H1 (cell line): ENCODE results near the gene PPP3CB. TPM values are rescaled to one million over a fixed set of nuclear protein-coding genes. Genes with fewer than 3 reads are reported as not detected.

Source experiments
- BCL11A ChIP-seq, 2 experiments: IDR thresholded peaks; one replicate each; pipeline ENCODE4 v1.6.1; 2011; ENCODE audit warnings: low read depth in 2 of 2, low read length in 2 of 2, mild to moderate bottlenecking in 2 of 2
- CHD7 ChIP-seq: fragments of 300-600 bp; sonication (generic); IDR thresholded peaks from 2 replicates; pipeline ENCODE4 v1.7.1; 2012; ENCODE audit warnings: low read length, moderate library complexity, mild to moderate bottlenecking, inconsistent platforms; ENCODE audit not compliant: insufficient replicate concordance
- CTBP2 ChIP-seq: IDR thresholded peaks from 2 replicates; pipeline ENCODE4 v1.7.0; 2011; ENCODE audit warnings: borderline replicate concordance, mild to moderate bottlenecking, moderate library complexity, mixed read lengths, low read length; ENCODE audit not compliant: insufficient read depth, insufficient read length
- HDAC6 ChIP-seq: IDR thresholded peaks from one replicate; pipeline ENCODE4 v1.7.1; 2012; ENCODE audit warnings: low read depth, mild to moderate bottlenecking, inconsistent platforms, low read length, moderate library complexity
- MAFK ChIP-seq: IDR thresholded peaks from 2 replicates; pipeline ENCODE4 v1.6.1; 2012; ENCODE audit warnings: low read depth, mild to moderate bottlenecking, improper control_type of control experiment, low read length
- POU5F1 ChIP-seq: IDR thresholded peaks from 2 replicates; pipeline ENCODE4 v1.6.1; 2011; ENCODE audit warnings: low read depth, mild to moderate bottlenecking, low read length, moderate library complexity
- RNF2 ChIP-seq: fragments of 200-900, 300-1000 bp; sonication (generic); IDR thresholded peaks from 2 replicates; pipeline ENCODE4 v1.7.1; 2016; ENCODE audit warnings: borderline replicate concordance, low read depth, mild to moderate bottlenecking, antibody characterized with exemption, low read length; ENCODE audit not compliant: poor library complexity, severe bottlenecking; ENCODE audit errors: missing control alignments
- RXRA ChIP-seq: IDR thresholded peaks from 2 replicates; pipeline ENCODE4 v1.6.1; 2011; ENCODE audit warnings: low read depth, mild to moderate bottlenecking, low read length, moderate library complexity; ENCODE audit not compliant: insufficient read depth
- TEAD4 ChIP-seq: IDR thresholded peaks from 2 replicates; pipeline ENCODE4 v1.6.1; 2012; ENCODE audit warnings: low read depth, low read length, inconsistent platforms, mixed read lengths
- polyA plus RNA-seq, 7 experiments: library from polyadenylated mRNA; depleted of rRNA in 3 of 7; stranded (reverse) in 5 of 7; unstranded in 2 of 7; fragments of >200 nt in 5 of 7; fragments of 200-250 nt in 2 of 7; gene quantifications; 1 replicate in 5 of 7; 2 replicates in 1 of 7; 4 replicates in 1 of 7; pipeline versions ENCODE4 v1.2.1 to v1.2.3, GENCODE V29; 2011 to 2013; ENCODE audit warnings: missing spikeins in 2 of 7, mixed read lengths in 2 of 7
- total RNA-seq: library from RNA; stranded (reverse); fragmentation: NEBNext Ultra II Directional; extraction: Animal tissue kit (Norgen Biotek cat#: 25700); gene quantifications from 2 replicates; pipeline ENCODE4 v1.2.1, GENCODE V29; 2021

PPP3CB gene
- total and polyA plus RNA-seq, 2 of the 8 experiments (the other 6 are each of a cell fraction or from before 2014, with no cell fraction given) = 10.5 to 36.3 TPM

GRCh38 chr10:73386583-73386982 is 109.2 kb downstream of the PPP3CB start (continued):
- TF ChIP-seq RNF2 (no peak), RXRA (no peak), POU5F1 (no peak), MAFK (no peak), HDAC6 (no peak), CHD7 (no peak), TEAD4 (no peak), CTBP2 (no peak), BCL11A (IDR thresholded peaks at IDR 0.05; ENCODE audit: low read depth in 2 of 2, low read length in 2 of 2) (no peak)
- TF ChIP-seq, all 59 proteins: peak for 0
